Middle frontal gyrus (tissue), 1 donor: Measurements from ENCODE around the gene ZCCHC9.

ENCODE experiments used
- DNase-seq: peaks from one replicate; pipeline ENCODE4 v3.0.0-alpha.2; 2015; ENCODE audit warnings: low spot score; ENCODE audit errors: extremely low spot score

ZCCHC9 gene

DNA sequence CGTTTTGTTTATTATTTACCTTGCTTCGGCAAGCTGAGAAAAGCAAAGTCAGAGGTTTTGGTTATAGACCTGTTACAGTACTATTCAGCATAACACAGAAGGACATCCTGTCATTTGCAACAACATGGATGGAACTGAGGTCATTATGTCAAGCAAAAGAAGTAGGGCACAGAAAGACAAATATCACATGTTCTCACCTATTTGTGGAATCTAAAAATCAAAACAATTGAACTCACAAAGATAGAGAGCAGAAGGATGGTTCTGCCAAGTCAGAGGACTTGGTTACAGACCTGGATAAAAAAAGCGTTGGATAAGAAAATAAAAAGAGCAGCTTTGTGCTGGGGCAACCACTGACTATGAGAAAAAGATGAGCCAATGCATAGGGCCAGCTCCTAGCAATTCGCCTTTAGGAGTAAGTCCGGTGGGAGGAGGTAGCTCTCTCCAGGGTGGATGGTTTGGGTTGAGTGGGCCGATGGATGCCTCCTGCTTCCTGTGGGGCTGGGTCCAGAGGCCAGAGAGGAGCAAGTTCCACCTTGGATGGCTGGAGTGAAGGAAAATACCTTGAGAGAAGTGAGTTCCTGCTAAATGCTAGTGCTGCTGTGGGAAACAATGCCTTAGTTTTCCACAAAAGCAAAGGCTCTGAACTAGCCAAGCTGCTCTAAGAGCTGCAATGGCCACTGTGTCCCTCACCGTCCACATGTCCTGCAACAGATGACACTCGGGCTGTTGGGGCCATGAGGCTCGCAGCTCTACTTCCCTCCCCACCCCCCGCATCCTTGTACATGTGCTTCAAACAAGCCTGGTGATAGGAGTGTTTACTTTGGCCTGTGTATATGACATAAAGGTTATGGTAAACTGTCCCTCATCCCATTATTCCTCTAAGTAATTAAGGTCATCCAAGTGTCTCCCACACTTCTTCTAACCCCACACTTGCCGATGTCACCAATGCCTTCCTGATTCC is 54.2 kb downstream of the ZCCHC9 start:
- DNase-seq: no peak

DNA sequence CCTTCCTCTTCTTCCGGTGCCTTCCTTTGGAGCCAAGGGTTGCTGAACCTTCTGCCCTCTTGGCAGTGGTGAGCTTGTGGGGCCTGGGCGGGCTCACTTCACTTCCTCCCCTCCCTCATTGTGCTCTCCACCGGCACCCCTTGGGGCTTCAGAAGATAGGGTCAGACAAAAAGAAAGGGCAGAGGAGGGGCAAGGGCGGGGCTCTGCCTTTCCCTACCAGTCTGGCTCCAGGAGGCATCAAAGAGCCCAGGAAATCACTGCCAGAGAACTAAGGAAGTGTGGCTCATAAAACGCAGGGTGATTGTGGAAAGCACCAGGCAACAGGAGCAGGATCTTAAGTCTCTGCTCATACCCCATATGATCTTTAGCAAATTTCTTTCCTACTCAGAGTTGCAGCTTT is 57.7 kb downstream of the ZCCHC9 start:
- DNase-seq: no peak

DNA sequence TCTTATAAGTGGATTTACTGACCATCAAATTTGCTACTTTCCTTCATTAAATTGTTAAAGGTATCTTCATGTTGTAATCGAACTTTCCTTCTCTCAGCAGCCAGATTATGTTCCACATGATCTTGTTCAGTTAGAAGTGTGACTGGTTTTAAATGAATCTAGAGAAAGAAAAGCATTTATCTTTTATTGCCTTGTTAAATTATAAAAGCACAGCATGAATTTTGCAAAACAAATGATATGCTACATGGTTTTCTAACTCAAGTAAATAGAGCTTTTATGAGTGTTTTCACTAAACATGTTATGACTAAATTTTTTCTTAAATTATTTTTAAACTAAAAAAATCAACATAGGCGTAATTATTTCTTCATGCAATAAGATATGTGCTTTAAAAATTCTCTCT is 58.5 kb downstream of the ZCCHC9 start:
- no peak for DNase-seq

- no peak for DNase-seq
Measured at GRCh38 chr5:81360640-81361039, 59.3 kb downstream of the ZCCHC9 start.

- no peak for DNase-seq
Measured at GRCh38 chr5:81361600-81361999, 60.2 kb downstream of the ZCCHC9 start.
